HEK293 (cell line): Measurements from ENCODE around the gene CCDC167.

Source experiments
- BCL11A ChIP-seq: fragments of 450-650 bp; formaldehyde crosslinking; IDR thresholded peaks from 2 replicates; pipeline ENCODE4 v1.5.1; 2016; ENCODE audit warnings: low read depth, missing biosample characterization, missing genetic modification characterization
- YY2 ChIP-seq: fragments of 450-650 bp; formaldehyde crosslinking; IDR thresholded peaks from 2 replicates; pipeline ENCODE4 v1.5.1; 2016; ENCODE audit warnings: missing biosample characterization, missing genetic modification characterization
- ZNF473 ChIP-seq: fragments of 450-650 bp; formaldehyde crosslinking; IDR thresholded peaks from 2 replicates; pipeline ENCODE4 v1.5.1; 2017; ENCODE audit warnings: missing biosample characterization, missing genetic modification characterization
- TF ChIP-seq, protein P1 (sequence below): fragments of 450-650 bp; formaldehyde crosslinking; IDR thresholded peaks from 2 replicates; pipeline ENCODE4 v1.5.1; 2016; ENCODE audit warnings: missing biosample characterization, missing genetic modification characterization
- TF ChIP-seq, protein P2 (sequence below): fragments of 450-650 bp; formaldehyde crosslinking; IDR thresholded peaks from 2 replicates; pipeline ENCODE4 v1.5.1; 2016; ENCODE audit warnings: missing biosample characterization, missing genetic modification characterization

DNA sequence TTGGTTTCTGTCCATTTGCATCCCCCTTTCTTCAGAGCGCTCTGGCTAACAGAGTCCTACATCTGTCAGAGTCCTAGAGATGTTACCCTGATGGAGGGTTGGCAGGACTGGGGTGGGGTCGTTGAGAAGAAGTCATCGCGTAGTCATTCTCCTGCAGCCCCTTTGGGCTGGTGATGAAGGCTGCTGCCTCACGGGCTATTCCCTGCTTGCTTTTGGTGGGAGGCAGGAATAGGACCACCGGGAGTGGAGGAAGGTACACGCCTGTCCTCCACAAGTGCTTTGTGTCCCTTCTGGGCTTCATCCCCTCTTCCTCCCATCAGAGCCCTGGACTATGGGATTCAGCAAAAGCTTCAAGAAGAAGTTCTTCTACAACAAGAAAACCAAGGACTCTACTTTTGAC is 20.9 kb downstream of the CCDC167 start:
- TF ChIP-seq BCL11A (no peak), YY2 (tag by site-specific recombination) (no peak), ZNF473 (tag by site-specific recombination) (no peak)
- TF ChIP-seq, protein P1, sequence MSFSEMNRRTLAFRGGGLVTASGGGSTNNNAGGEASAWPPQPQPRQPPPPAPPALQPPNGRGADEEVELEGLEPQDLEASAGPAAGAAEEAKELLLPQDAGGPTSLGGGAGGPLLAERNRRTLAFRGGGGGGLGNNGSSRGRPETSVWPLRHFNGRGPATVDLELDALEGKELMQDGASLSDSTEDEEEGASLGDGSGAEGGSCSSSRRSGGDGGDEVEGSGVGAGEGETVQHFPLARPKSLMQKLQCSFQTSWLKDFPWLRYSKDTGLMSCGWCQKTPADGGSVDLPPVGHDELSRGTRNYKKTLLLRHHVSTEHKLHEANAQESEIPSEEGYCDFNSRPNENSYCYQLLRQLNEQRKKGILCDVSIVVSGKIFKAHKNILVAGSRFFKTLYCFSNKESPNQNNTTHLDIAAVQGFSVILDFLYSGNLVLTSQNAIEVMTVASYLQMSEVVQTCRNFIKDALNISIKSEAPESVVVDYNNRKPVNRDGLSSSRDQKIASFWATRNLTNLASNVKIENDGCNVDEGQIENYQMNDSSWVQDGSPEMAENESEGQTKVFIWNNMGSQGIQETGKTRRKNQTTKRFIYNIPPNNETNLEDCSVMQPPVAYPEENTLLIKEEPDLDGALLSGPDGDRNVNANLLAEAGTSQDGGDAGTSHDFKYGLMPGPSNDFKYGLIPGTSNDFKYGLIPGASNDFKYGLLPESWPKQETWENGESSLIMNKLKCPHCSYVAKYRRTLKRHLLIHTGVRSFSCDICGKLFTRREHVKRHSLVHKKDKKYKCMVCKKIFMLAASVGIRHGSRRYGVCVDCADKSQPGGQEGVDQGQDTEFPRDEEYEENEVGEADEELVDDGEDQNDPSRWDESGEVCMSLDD = no peak
- TF ChIP-seq, protein P2, sequence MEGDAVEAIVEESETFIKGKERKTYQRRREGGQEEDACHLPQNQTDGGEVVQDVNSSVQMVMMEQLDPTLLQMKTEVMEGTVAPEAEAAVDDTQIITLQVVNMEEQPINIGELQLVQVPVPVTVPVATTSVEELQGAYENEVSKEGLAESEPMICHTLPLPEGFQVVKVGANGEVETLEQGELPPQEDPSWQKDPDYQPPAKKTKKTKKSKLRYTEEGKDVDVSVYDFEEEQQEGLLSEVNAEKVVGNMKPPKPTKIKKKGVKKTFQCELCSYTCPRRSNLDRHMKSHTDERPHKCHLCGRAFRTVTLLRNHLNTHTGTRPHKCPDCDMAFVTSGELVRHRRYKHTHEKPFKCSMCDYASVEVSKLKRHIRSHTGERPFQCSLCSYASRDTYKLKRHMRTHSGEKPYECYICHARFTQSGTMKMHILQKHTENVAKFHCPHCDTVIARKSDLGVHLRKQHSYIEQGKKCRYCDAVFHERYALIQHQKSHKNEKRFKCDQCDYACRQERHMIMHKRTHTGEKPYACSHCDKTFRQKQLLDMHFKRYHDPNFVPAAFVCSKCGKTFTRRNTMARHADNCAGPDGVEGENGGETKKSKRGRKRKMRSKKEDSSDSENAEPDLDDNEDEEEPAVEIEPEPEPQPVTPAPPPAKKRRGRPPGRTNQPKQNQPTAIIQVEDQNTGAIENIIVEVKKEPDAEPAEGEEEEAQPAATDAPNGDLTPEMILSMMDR (tag by site-specific recombination) = no peak
